DND-41 (cell line): ENCODE measurements around the gene PSMB11.
"Not testable (repeated sequence)": the region's sequence is repeated elsewhere in the genome, so short reads cannot be mapped to it uniquely, and the experiment has no call there.

ENCODE experiments used
- CTCF ChIP-seq: IDR thresholded peaks from 2 replicates; pipeline ENCODE4 v1.5.1; 2012; ENCODE audit warnings: borderline replicate concordance, low read length, moderate library complexity, mild to moderate bottlenecking; ENCODE audit not compliant: poor library complexity, severe bottlenecking; ENCODE audit errors: extremely low read depth
- EZH2 ChIP-seq: IDR thresholded peaks from 3 replicates; pipeline ENCODE4 v1.6.1; 2012; ENCODE audit warnings: borderline replicate concordance, low read depth, mild to moderate bottlenecking, moderate library complexity, low read length, inconsistent platforms; ENCODE audit not compliant: severe bottlenecking

GRCh38 chr14:23004274-23004673 lies 37.7 kb upstream of the PSMB11 start:
- TF ChIP-seq CTCF, EZH2: not testable (repeated sequence)
